ENCODE measurements around the gene SLC12A7. TPM values are rescaled to one million over a fixed set of nuclear protein-coding genes. Genes with fewer than 3 reads are reported as not detected.

SLC12A7 gene
- total RNA-seq, 1 experiment from 2014 or later = 207 TPM

GRCh38 chr5:1045960-1046560, 65.8 kb downstream of the SLC12A7 start:
- H3K79me2 ChIP-seq (ENCODE audit: low read depth) = no peaks in the 10 kb centered on the region
- H4K20me1 ChIP-seq (ENCODE audit: insufficient read depth) = no peaks in the 10 kb centered on the region
- H3K27me3 ChIP-seq (ENCODE audit: insufficient read depth, low read depth) = peaks cover 12% of the 10 kb centered on the region
- intact Hi-C loops (cut with micrococcal nuclease; ENCODE audit: unreplicated experiment) = no loop called here
- no peaks in the 10 kb centered on the region for H3K4me1 ChIP-seq (replicated peaks; ENCODE audit: insufficient read depth)
- ChIA-PET POLR2A (ENCODE audit: unreplicated experiment) (no interaction called here), CTCF (no interaction called here)
- no peak overlapping the region for H3K4me3 ChIP-seq
- H3F3A ChIP-seq (ENCODE audit: insufficient read depth, low read depth) = peaks cover 12% of the 10 kb centered on the region; the same call in 1 of the 2 replicates
- H3K27ac ChIP-seq = no peak overlapping the region
- no peak overlapping the region for H2AFZ ChIP-seq
- no peak overlapping the region for H3K4me2 ChIP-seq
- no TSS peak for BruUV-seq (replicated peaks)
- no peaks in the 10 kb centered on the region; the same call in 1 of the 2 replicates for H3K9me3 ChIP-seq (ENCODE audit: insufficient read depth, low read depth)
- TF ChIP-seq CTCF (conservative IDR thresholded peaks at IDR 0.05) (no peak), EZH2 (IDR thresholded peaks at IDR 0.05; ENCODE audit: low read depth) (no peak)
- no peak for DNase-seq
- no peaks in the 10 kb centered on the region for H3K36me3 ChIP-seq (ENCODE audit: low read depth)
- H3K9me2 ChIP-seq (ENCODE audit: insufficient read depth) = no peaks in the 10 kb centered on the region

GRCh38 chr5:1044117-1044516, 67.7 kb downstream of the SLC12A7 start:
- no TSS peak for BruUV-seq (replicated peaks)
- no peak overlapping the region for H3K27ac ChIP-seq
- H3K27me3 ChIP-seq (ENCODE audit: insufficient read depth, low read depth) = peaks cover 29% of the 10 kb centered on the region
- H3K4me2 ChIP-seq = no peak overlapping the region
- DNase-seq = no peak
- TF ChIP-seq CTCF (conservative IDR thresholded peaks at IDR 0.05) (no peak), EZH2 (IDR thresholded peaks at IDR 0.05; ENCODE audit: low read depth) (no peak)
- no peaks in the 10 kb centered on the region for H3K36me3 ChIP-seq (ENCODE audit: low read depth)
- H3K79me2 ChIP-seq (ENCODE audit: low read depth) = no peaks in the 10 kb centered on the region
- no peak overlapping the region for H3K4me3 ChIP-seq
- H4K20me1 ChIP-seq (ENCODE audit: insufficient read depth) = no peaks in the 10 kb centered on the region
- ChIA-PET POLR2A (ENCODE audit: unreplicated experiment) (no interaction called here), CTCF (no interaction called here)
- no peaks in the 10 kb centered on the region; the same call in 1 of the 2 replicates for H3K9me3 ChIP-seq (ENCODE audit: insufficient read depth, low read depth)
- intact Hi-C loops (cut with micrococcal nuclease; ENCODE audit: unreplicated experiment) = no loop called here
- peaks cover 7% of the 10 kb centered on the region; the same call in 1 of the 2 replicates for H3F3A ChIP-seq (ENCODE audit: insufficient read depth, low read depth)
- H3K9me2 ChIP-seq (ENCODE audit: insufficient read depth) = no peaks in the 10 kb centered on the region
- no peak overlapping the region for H2AFZ ChIP-seq
- no peaks in the 10 kb centered on the region for H3K4me1 ChIP-seq (replicated peaks; ENCODE audit: insufficient read depth)

GRCh38 chr5:1043327-1043726, 68.5 kb downstream of the SLC12A7 start:
- H3F3A ChIP-seq (ENCODE audit: insufficient read depth, low read depth) = peaks cover 7% of the 10 kb centered on the region; the same call in 1 of the 2 replicates
- BruUV-seq (replicated peaks) = no TSS peak
- no peaks in the 10 kb centered on the region for H3K4me1 ChIP-seq (replicated peaks; ENCODE audit: insufficient read depth)
- DNase-seq = no peak
- TF ChIP-seq EZH2 (IDR thresholded peaks at IDR 0.05; ENCODE audit: low read depth) (no peak), CTCF (conservative IDR thresholded peaks at IDR 0.05) (no peak)
- no peaks in the 10 kb centered on the region for H3K36me3 ChIP-seq (ENCODE audit: low read depth)
- peaks cover 37% of the 10 kb centered on the region for H3K27me3 ChIP-seq (ENCODE audit: insufficient read depth, low read depth)
- H3K4me2 ChIP-seq = no peak overlapping the region
- no peaks in the 10 kb centered on the region for H3K9me2 ChIP-seq (ENCODE audit: insufficient read depth)
- CTCF ChIA-PET = no interaction called here
- H2AFZ ChIP-seq = no peak overlapping the region
- no peak overlapping the region for H3K4me3 ChIP-seq
- no peaks in the 10 kb centered on the region; the same call in 1 of the 2 replicates for H3K9me3 ChIP-seq (ENCODE audit: insufficient read depth, low read depth)
- no peaks in the 10 kb centered on the region for H3K79me2 ChIP-seq (ENCODE audit: low read depth)
- H3K27ac ChIP-seq = no peak overlapping the region
- no peaks in the 10 kb centered on the region; the same call in 1 of the 2 replicates for H4K20me1 ChIP-seq (ENCODE audit: insufficient read depth)
- POLR2A ChIA-PET (ENCODE audit: unreplicated experiment) = no interaction called here
- intact Hi-C loops (cut with micrococcal nuclease; ENCODE audit: unreplicated experiment) = no loop called here

Data from PC-9 (cell line).